H9 (cell line): ENCODE data around the gene POLE3. TPM values are rescaled to one million over a fixed set of nuclear protein-coding genes. Genes with fewer than 3 reads are reported as not detected.

ENCODE experiments used
- DNase-seq: peaks from one replicate; pipeline ENCODE4 v3.0.0-alpha.2; 2017
- H2AFZ ChIP-seq: one replicate; pipeline ENCODE4 v1.6.1; 2013; ENCODE audit warnings: mild to moderate bottlenecking, low read length, control low read depth, moderate library complexity
- H2AK5ac ChIP-seq: 2 replicates; pipeline ENCODE4 v1.6.1; 2013; ENCODE audit warnings: low read length, control low read depth, mixed read lengths; ENCODE audit not compliant: insufficient read length
- H2BK120ac ChIP-seq: one replicate; pipeline ENCODE4 v1.6.1; 2013; ENCODE audit warnings: low read depth, mild to moderate bottlenecking, low read length, control low read depth, inconsistent platforms; ENCODE audit not compliant: poor library complexity, severe bottlenecking
- H2BK12ac ChIP-seq: 2 replicates; pipeline ENCODE4 v1.6.1; 2013; ENCODE audit warnings: low read length, control low read depth, mixed read lengths, low read depth; ENCODE audit not compliant: insufficient read length
- H2BK15ac ChIP-seq: 2 replicates; pipeline ENCODE4 v1.6.1; 2013; ENCODE audit warnings: low read depth, low read length, control low read depth
- H2BK20ac ChIP-seq: one replicate; pipeline ENCODE4 v1.6.1; 2013; ENCODE audit warnings: low read depth, mild to moderate bottlenecking, low read length, control low read depth, inconsistent platforms; ENCODE audit not compliant: poor library complexity, severe bottlenecking
- H2BK5ac ChIP-seq: 2 replicates; pipeline ENCODE4 v1.6.1; 2013; ENCODE audit warnings: low read length, control low read depth, mixed read lengths; ENCODE audit not compliant: insufficient read length
- H3K14ac ChIP-seq: 2 replicates; pipeline ENCODE4 v1.6.1; 2013; ENCODE audit warnings: low read length, control low read depth; ENCODE audit not compliant: insufficient read depth
- H3K18ac ChIP-seq: 2 replicates; pipeline ENCODE4 v1.6.1; 2013; ENCODE audit warnings: low read depth, mild to moderate bottlenecking, mixed read lengths, low read length, control low read depth; ENCODE audit not compliant: insufficient read length
- H3K23ac ChIP-seq: 2 replicates; pipeline ENCODE4 v1.6.1; 2013; ENCODE audit warnings: low read length, control low read depth, mixed read lengths, low read depth; ENCODE audit not compliant: insufficient read length
- H3K23me2 ChIP-seq: 2 replicates; pipeline ENCODE4 v1.6.1; 2013; ENCODE audit warnings: low read depth, mild to moderate bottlenecking, mixed read lengths, low read length, control low read depth; ENCODE audit not compliant: insufficient read length, poor library complexity, severe bottlenecking
- H3K27ac ChIP-seq: 2 replicates; pipeline ENCODE4 v1.5.1; 2013; ENCODE audit warnings: low read length, control low read depth, mixed read lengths, low read depth; ENCODE audit not compliant: insufficient read length
- H3K27me3 ChIP-seq: 2 replicates; pipeline ENCODE4 v1.6.1; 2013; ENCODE audit warnings: low read length, control low read depth, inconsistent platforms; ENCODE audit not compliant: insufficient read depth
- H3K4ac ChIP-seq: 2 replicates; pipeline ENCODE4 v1.6.1; 2013; ENCODE audit warnings: low read depth, mild to moderate bottlenecking, control low read depth, inconsistent platforms, low read length, moderate library complexity
- H3K4me1 ChIP-seq: 2 replicates; pipeline ENCODE4 v1.6.1; 2013; ENCODE audit warnings: low read length, control low read depth, inconsistent platforms; ENCODE audit not compliant: insufficient read depth
- H3K4me2 ChIP-seq: 2 replicates; pipeline ENCODE4 v1.6.1; 2013; ENCODE audit warnings: low read length, control low read depth, mixed read lengths; ENCODE audit not compliant: insufficient read length, insufficient read depth
- H3K56ac ChIP-seq: 2 replicates; pipeline ENCODE4 v1.6.1; 2013; ENCODE audit warnings: low read depth, mild to moderate bottlenecking, mixed read lengths, low read length, control low read depth; ENCODE audit not compliant: insufficient read length
- H3K79me1 ChIP-seq: 2 replicates; pipeline ENCODE4 v1.6.1; 2013; ENCODE audit warnings: low read depth, mild to moderate bottlenecking, moderate library complexity, low read length, control low read depth, inconsistent platforms; ENCODE audit not compliant: insufficient read depth, poor library complexity, severe bottlenecking
- H3K79me2 ChIP-seq: 2 replicates; pipeline ENCODE4 v1.6.1; 2013; ENCODE audit warnings: low read length, control low read depth, inconsistent platforms; ENCODE audit not compliant: insufficient read depth
- H3K9ac ChIP-seq: 2 replicates; pipeline ENCODE4 v1.6.1; 2013; ENCODE audit warnings: low read length, control low read depth, mixed read lengths; ENCODE audit not compliant: insufficient read length; ENCODE audit errors: extremely low read depth
- H3K9me3 ChIP-seq: one replicate; pipeline ENCODE4 v1.6.1; 2013; ENCODE audit warnings: low read depth, low read length, inconsistent platforms; ENCODE audit not compliant: control insufficient read depth
- H3T11ph ChIP-seq: one replicate; pipeline ENCODE4 v1.6.1; 2013; ENCODE audit warnings: mild to moderate bottlenecking, low read length, control low read depth, inconsistent platforms
- H4K20me1 ChIP-seq: one replicate; pipeline ENCODE4 v1.6.1; 2013; ENCODE audit not compliant: control insufficient read depth, insufficient read length, insufficient read depth
- H4K5ac ChIP-seq: 2 replicates; pipeline ENCODE4 v1.6.1; 2013; ENCODE audit warnings: low read depth, mild to moderate bottlenecking, mixed read lengths, low read length, control low read depth; ENCODE audit not compliant: insufficient read length
- H4K8ac ChIP-seq: replicated peaks from 2 replicates; pipeline ENCODE4 v1.6.1; 2013; ENCODE audit warnings: low read length, control low read depth, mixed read lengths, low read depth; ENCODE audit not compliant: insufficient read length
- H4K91ac ChIP-seq: 2 replicates; pipeline ENCODE4 v1.6.1; 2013; ENCODE audit warnings: low read depth, mild to moderate bottlenecking, moderate library complexity, mixed read lengths, low read length, control low read depth; ENCODE audit not compliant: insufficient read length
- H3K27ac Mint-ChIP-seq, 3 experiments: 2 replicates in 2 of 3; 3 replicates in 1 of 3; pipeline ENCODE4 v1.8.0; 2020 to 2021; ENCODE audit warnings: mixed read lengths in 3 of 3, mild to moderate bottlenecking in 1 of 3, moderate library complexity in 1 of 3
- H3K27me3 Mint-ChIP-seq: 2 replicates; pipeline ENCODE4 v1.8.0; 2021; ENCODE audit warnings: low read depth, mild to moderate bottlenecking, moderate library complexity, mixed read lengths
- H3K36me3 Mint-ChIP-seq, 3 experiments: 2 replicates in 2 of 3; 3 replicates in 1 of 3; pipeline ENCODE4 v1.8.0; 2020 to 2021; ENCODE audit warnings: low read depth in 3 of 3, mixed read lengths in 3 of 3; ENCODE audit not compliant: insufficient read depth in 1 of 3
- H3K4me1 Mint-ChIP-seq, 2 experiments: 2 replicates each; pipeline ENCODE4 v1.8.0; 2020; ENCODE audit warnings: mixed read lengths in 2 of 2
- H3K4me3 Mint-ChIP-seq, 2 experiments: 2 replicates in 1 of 2; 3 replicates in 1 of 2; pipeline ENCODE4 v1.8.0; 2020 to 2021; ENCODE audit warnings: mild to moderate bottlenecking in 2 of 2, mixed read lengths in 2 of 2, moderate library complexity in 1 of 2
- H3K9me3 Mint-ChIP-seq, 2 experiments: 2 replicates in 1 of 2; 3 replicates in 1 of 2; pipeline ENCODE4 v1.8.0; 2020; ENCODE audit warnings: mild to moderate bottlenecking in 2 of 2, mixed read lengths in 2 of 2, moderate library complexity in 1 of 2
- WGBS: extraction: QIAGEN DNeasy Blood & Tissue Kit; methylation state at CpG from one replicate; pipeline ENCODE4 v1.1.7; 2013; ENCODE audit warnings: missing lambda C conversion rate, low lambda C conversion rate, mixed read lengths; ENCODE audit not compliant: insufficient read length; ENCODE audit errors: extremely low coverage; 5-methylcytosine and 5-hydroxymethylcytosine counted together
- total RNA-seq: library from RNA; stranded (reverse); gene quantifications from 2 replicates; pipeline ENCODE4 v1.2.1, GENCODE V29; 2021
- TF ChIP-seq, protein P1 (sequence below): fragments of 200-600 bp; sonication (generic); conservative IDR thresholded peaks from 3 replicates; pipeline ENCODE4 v1.8.0; 2021; ENCODE audit warnings: antibody characterized with exemption, mild to moderate bottlenecking

POLE3 gene
- total RNA-seq, 1 experiment from 2014 or later = 82.4 TPM

DNA sequence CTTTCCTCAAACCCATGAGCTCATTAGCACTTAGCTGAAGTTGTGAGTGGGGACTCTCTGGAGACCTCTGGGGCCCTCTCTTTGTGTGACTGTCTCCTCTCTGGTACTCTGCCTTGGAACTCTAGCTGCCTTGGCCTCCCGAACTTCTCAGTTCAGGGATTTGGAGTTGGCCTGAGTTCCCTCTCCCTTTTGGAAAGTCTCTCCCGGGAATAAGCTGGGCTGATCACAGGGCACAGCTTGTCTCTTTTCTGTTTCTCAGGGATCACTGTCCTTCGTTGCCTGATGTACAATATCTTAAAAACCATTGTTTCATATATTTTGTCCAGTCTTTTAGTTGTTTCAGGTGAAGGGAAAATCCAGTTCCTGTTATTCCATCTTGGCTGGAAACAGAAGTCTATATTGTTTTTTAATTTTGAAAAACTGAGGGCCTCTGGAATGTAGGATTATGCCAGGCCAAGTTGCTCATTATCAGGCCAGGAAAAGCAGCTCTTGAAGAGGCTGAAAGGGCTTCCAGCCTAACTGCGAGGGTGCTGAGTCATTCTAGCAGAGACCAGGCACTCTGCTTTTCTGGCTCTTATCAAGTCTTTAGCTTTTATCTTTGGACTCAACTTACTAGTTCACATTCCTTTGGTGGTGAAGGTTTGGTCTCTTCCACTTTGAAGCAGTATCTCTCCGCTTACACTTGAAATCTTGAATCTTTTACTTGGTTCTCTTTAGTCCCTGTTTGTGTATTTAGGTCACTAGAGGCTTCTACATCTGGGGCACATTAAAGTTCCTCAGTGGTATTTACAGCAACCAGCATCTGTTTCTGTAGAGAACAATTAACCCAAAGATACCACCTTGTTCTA, 44.7 kb upstream of the POLE3 start:
- H3K27ac ChIP-seq = no peak overlapping the region
- Mint-ChIP-seq H3K27me3 (no peaks in the 10 kb centered on the region), H3K4me1 (peaks cover 22 to 24% of the 10 kb centered on the region in 2 experiments), H3K36me3 (no peaks in the 10 kb centered on the region), H3K9me3 (no peaks in the 10 kb centered on the region), H3K4me3 (no peak overlapping the region), H3K27ac (peak overlapping the region; percentile 28 to 96 (median 54); a peak in 6 of 7 replicates)
- no peak overlapping the region for H3K4ac ChIP-seq
- H2AFZ ChIP-seq = no peak overlapping the region
- H4K5ac ChIP-seq = no peak overlapping the region
- no peak overlapping the region for H3K18ac ChIP-seq
- no peaks in the 10 kb centered on the region for H4K20me1 ChIP-seq
- H2BK15ac ChIP-seq = no peak overlapping the region
- no peaks in the 10 kb centered on the region for H3K79me2 ChIP-seq
- no peak overlapping the region for H3K23ac ChIP-seq
- H2AK5ac ChIP-seq = no peak overlapping the region
- TF ChIP-seq, protein P1, sequence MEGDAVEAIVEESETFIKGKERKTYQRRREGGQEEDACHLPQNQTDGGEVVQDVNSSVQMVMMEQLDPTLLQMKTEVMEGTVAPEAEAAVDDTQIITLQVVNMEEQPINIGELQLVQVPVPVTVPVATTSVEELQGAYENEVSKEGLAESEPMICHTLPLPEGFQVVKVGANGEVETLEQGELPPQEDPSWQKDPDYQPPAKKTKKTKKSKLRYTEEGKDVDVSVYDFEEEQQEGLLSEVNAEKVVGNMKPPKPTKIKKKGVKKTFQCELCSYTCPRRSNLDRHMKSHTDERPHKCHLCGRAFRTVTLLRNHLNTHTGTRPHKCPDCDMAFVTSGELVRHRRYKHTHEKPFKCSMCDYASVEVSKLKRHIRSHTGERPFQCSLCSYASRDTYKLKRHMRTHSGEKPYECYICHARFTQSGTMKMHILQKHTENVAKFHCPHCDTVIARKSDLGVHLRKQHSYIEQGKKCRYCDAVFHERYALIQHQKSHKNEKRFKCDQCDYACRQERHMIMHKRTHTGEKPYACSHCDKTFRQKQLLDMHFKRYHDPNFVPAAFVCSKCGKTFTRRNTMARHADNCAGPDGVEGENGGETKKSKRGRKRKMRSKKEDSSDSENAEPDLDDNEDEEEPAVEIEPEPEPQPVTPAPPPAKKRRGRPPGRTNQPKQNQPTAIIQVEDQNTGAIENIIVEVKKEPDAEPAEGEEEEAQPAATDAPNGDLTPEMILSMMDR = no peak
- no peaks in the 10 kb centered on the region for H3K79me1 ChIP-seq
- no peak overlapping the region for H4K91ac ChIP-seq
- no peak overlapping the region for H3K9ac ChIP-seq
- H2BK5ac ChIP-seq = no peak overlapping the region
- H2BK20ac ChIP-seq = no peak overlapping the region
- no peaks in the 10 kb centered on the region for H3K27me3 ChIP-seq
- no peak overlapping the region for H3K4me2 ChIP-seq
- no peak for DNase-seq
- H2BK12ac ChIP-seq = peak overlapping the region; percentile 3
- no peak overlapping the region for H3K14ac ChIP-seq
- no peaks in the 10 kb centered on the region for H3K9me3 ChIP-seq
- no peak overlapping the region for H4K8ac ChIP-seq
- no peaks in the 10 kb centered on the region for H3K23me2 ChIP-seq
- no CpG with 5 or more reads among the region's 5 CpGs for WGBS
- no peaks in the 10 kb centered on the region; the same call in 1 of the 2 replicates for H3K4me1 ChIP-seq
- H2BK120ac ChIP-seq = no peak overlapping the region
- H3T11ph ChIP-seq = no peak overlapping the region
- no peak overlapping the region for H3K56ac ChIP-seq
